ENCODE results near the gene EXOC1. TPM values are rescaled to one million over a fixed set of nuclear protein-coding genes. Genes with fewer than 3 reads are reported as not detected.

The EXOC1 gene
- polyA plus RNA-seq, 1 donor, result 38.2 TPM

DNA sequence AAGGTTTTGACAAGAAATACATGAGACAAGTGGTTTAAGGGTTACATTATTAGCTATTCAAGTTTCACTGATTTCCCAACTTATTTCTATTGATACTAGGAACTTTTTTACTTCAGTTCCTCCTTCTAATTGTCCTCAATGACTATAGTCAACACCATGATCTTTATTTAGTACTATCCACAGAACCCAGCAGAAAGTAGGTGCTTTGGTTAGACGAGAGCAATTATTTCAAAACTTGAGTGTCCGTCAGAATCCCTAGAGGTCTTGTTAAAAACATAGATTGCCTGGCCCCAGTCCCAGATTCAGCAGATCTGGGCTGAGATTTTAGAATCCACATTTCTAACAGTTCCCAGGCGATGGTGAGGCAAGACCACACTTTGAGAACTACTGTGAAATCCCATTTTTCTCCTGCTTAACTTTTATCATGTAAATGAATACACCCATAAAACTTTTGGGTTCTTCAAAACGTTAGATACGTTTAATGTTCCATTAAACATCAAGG is 17.9 kb downstream of the EXOC1 start:
- Histone ChIP-seq H3K9me3 (ENCODE audit: control insufficient read depth, low read depth, low read length) (no peaks in the 10 kb centered on the region), H3K36me3 (ENCODE audit: control insufficient read depth, insufficient read depth, low read length) (peaks cover 44% of the 10 kb centered on the region), H3K4me1 (ENCODE audit: control insufficient read depth, insufficient read depth, low read length) (no peaks in the 10 kb centered on the region), H3K4me3 (ENCODE audit: low read length) (no peak overlapping the region), H3K27ac (ENCODE audit: low read length) (no peak overlapping the region), H3K27me3 (ENCODE audit: control insufficient read depth, insufficient read depth, low read length) (no peaks in the 10 kb centered on the region)
- 86% methylated on average over 2 of the region's 5 CpGs for WGBS (ENCODE audit: insufficient coverage, low lambda C conversion rate)
- DNase-seq, result no peak

DNA sequence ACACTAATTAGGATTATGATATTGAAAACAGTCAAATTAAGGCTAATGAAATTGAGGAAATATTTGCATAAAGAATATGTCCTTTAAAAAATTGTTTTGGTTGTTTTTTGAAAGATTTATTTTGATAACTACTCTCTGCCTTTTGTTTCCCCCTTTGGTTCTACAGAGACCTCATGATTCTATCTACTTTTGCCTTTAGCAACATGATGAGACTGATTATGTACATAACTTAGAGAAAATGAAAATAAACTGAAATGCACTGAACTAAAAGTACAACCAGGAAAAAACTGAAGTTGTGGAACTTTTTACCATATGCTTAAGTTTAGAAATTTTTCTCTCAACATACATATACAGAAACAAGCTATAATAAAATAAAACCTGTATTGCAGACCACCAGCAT is 21.4 kb downstream of the EXOC1 start:
- H3K4me3 ChIP-seq (ENCODE audit: low read length), result no peak overlapping the region
- DNase-seq, result no peak
- no peaks in the 10 kb centered on the region for H3K4me1 ChIP-seq (ENCODE audit: control insufficient read depth, insufficient read depth, low read length)
- no peak overlapping the region for H3K27ac ChIP-seq (ENCODE audit: low read length)
- no peaks in the 10 kb centered on the region for H3K27me3 ChIP-seq (ENCODE audit: control insufficient read depth, insufficient read depth, low read length)
- H3K9me3 ChIP-seq (ENCODE audit: control insufficient read depth, low read depth, low read length), result no peaks in the 10 kb centered on the region
- H3K36me3 ChIP-seq (ENCODE audit: control insufficient read depth, insufficient read depth, low read length), result peaks cover 45% of the 10 kb centered on the region

DNA sequence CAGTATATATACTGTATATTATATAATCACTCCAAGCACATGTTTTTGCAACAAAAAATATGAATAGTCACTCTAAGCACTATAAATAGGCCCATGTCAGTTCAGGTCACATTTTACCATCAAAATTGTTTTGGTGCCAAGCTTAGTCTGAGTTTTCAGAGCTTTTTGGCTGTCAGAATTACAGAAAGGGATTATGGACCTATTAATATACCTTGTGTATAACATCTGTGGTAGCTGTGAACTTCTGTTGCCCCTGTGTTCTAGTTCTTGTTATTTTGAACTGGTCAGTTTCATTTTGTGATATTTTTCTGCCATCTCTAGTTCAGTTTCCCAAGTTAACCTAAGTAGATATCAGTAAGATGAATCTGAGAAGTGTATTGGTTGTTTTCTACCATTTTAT is 22.9 kb downstream of the EXOC1 start:
- Histone ChIP-seq H3K9me3 (ENCODE audit: control insufficient read depth, low read depth, low read length) (no peaks in the 10 kb centered on the region), H3K4me1 (ENCODE audit: control insufficient read depth, insufficient read depth, low read length) (no peaks in the 10 kb centered on the region), H3K27ac (ENCODE audit: low read length) (no peak overlapping the region), H3K4me3 (ENCODE audit: low read length) (no peak overlapping the region), H3K27me3 (ENCODE audit: control insufficient read depth, insufficient read depth, low read length) (no peaks in the 10 kb centered on the region), H3K36me3 (ENCODE audit: control insufficient read depth, insufficient read depth, low read length) (peaks cover 42% of the 10 kb centered on the region)
- no peak for DNase-seq

DNA sequence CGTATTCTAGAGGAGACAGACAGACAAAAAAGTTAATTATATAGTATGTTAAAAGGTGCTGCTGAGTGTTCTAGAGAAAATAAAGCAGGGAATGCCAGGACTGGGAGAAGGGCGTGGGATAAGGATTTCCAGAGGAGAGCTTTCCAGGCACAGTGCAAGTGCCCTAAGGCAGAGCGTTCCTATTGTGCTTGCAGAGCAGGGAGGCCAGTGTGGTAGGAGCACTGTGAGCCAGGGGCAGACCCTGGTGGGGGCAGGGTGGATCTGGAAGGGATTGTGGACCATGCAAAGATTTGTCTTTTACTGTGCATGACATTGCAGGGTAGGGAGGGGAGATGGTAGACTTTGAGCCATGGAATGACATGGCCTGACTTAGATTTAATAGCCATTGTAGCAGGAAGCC is 25.8 kb downstream of the EXOC1 start:
- WGBS (ENCODE audit: insufficient coverage, low lambda C conversion rate), result 100% methylated on average over 1 of the region's 3 CpGs
- Histone ChIP-seq H3K4me3 (ENCODE audit: low read length) (no peak overlapping the region), H3K27me3 (ENCODE audit: control insufficient read depth, insufficient read depth, low read length) (no peaks in the 10 kb centered on the region), H3K4me1 (ENCODE audit: control insufficient read depth, insufficient read depth, low read length) (no peaks in the 10 kb centered on the region), H3K27ac (ENCODE audit: low read length) (no peak overlapping the region), H3K36me3 (ENCODE audit: control insufficient read depth, insufficient read depth, low read length) (peaks cover 40% of the 10 kb centered on the region), H3K9me3 (ENCODE audit: control insufficient read depth, low read depth, low read length) (no peaks in the 10 kb centered on the region)
- DNase-seq, result no peak

DNA sequence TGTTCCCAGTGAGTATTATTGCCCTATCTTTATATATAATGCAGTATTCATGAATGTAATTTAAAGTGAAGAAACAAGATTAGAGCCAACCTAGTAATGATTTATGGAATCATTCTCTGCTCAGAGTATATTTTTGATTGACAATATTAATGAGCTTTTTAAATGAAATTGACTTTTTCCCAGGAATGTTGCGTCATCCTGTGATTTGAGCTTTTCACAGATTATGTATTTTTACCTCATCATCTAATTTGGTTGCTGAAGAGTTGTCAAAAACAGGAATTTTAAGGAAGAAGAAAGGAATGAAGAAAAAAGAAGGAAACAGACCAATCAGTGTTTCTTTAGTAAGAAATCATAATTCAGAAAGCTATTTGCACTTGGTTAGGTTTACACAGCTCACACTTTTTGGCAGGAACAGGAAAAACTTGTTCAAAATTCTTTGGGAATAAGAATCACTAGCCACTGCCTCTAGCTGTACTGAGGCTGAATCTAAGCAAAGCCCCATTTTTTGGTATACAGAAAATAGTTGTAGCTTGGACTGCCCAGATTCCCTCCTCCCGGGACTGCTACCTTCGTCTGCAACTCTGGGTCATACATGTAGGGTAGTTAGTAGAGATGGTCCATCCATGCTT is 27.3 kb downstream of the EXOC1 start:
- WGBS (ENCODE audit: insufficient coverage, low lambda C conversion rate), result 100% methylated on average over 1 of the region's 3 CpGs
- Histone ChIP-seq H3K36me3 (ENCODE audit: control insufficient read depth, insufficient read depth, low read length) (peaks cover 40% of the 10 kb centered on the region), H3K27me3 (ENCODE audit: control insufficient read depth, insufficient read depth, low read length) (no peaks in the 10 kb centered on the region), H3K4me1 (ENCODE audit: control insufficient read depth, insufficient read depth, low read length) (no peaks in the 10 kb centered on the region), H3K9me3 (ENCODE audit: control insufficient read depth, low read depth, low read length) (no peaks in the 10 kb centered on the region), H3K4me3 (ENCODE audit: low read length) (no peak overlapping the region), H3K27ac (ENCODE audit: low read length) (no peak overlapping the region)
- no peak for DNase-seq

DNA sequence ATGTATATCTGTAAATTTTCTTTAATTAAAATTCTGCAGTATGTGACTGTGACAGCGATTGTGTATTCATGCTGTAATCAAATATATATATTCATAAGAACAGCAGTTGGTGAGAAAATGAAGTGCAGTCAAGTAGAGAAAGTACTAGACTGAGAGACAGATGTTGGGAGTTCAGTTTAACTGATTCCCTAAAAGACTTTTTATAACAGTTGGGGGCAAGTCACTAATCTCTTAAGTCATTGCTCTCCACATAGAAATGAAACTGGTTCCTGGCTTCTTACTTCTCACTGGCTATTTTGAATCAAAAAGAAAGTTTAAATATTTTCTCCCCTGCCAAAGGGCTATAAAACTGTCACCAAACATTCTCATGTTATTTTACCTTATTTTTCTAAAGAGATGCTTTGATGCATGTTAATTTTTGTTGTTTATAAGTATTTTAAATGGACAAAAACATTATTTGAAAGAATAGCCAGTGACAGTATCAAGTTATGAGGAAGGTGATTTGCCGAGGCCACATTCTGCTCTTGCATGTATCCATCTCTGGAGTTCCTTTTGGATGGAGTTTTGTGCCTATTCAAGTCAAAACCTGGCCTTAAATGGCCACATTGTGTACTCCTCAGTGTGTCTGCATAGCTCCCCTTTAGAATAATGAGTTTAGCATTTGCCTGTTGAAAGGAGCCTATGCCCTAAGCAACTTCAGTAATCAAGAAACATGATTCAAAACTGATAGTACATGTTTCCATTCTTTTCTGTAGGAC is 30.8 kb downstream of the EXOC1 start:
- Histone ChIP-seq H3K9me3 (ENCODE audit: control insufficient read depth, low read depth, low read length) (no peaks in the 10 kb centered on the region), H3K27ac (ENCODE audit: low read length) (no peak overlapping the region), H3K4me1 (ENCODE audit: control insufficient read depth, insufficient read depth, low read length) (no peaks in the 10 kb centered on the region), H3K27me3 (ENCODE audit: control insufficient read depth, insufficient read depth, low read length) (no peaks in the 10 kb centered on the region), H3K36me3 (ENCODE audit: control insufficient read depth, insufficient read depth, low read length) (peaks cover 27% of the 10 kb centered on the region), H3K4me3 (ENCODE audit: low read length) (no peak overlapping the region)
- no CpG with 5 or more reads among the region's 2 CpGs for WGBS (ENCODE audit: insufficient coverage, low lambda C conversion rate)
- no peak for DNase-seq

DNA sequence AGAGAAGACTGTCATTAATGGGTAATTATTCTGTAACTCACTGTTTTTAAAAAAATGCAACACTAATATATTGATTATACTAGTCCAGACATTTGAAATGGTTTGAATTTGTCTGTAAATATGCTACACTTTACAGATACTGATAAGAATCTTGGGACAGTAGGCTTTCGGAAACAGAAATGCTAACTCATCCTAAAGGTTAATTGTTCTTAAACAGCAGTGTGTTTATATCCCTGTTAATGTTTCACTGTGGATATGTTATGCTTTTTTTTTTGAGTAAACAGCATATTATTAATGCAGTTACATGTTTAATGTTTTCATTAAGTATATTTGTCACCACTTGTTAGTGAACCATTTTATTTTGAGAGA is 31.4 kb downstream of the EXOC1 start:
- Histone ChIP-seq H3K27me3 (ENCODE audit: control insufficient read depth, insufficient read depth, low read length) (no peaks in the 10 kb centered on the region), H3K9me3 (ENCODE audit: control insufficient read depth, low read depth, low read length) (no peaks in the 10 kb centered on the region), H3K36me3 (ENCODE audit: control insufficient read depth, insufficient read depth, low read length) (peaks cover 29% of the 10 kb centered on the region), H3K4me3 (ENCODE audit: low read length) (no peak overlapping the region), H3K4me1 (ENCODE audit: control insufficient read depth, insufficient read depth, low read length) (no peaks in the 10 kb centered on the region), H3K27ac (ENCODE audit: low read length) (no peak overlapping the region)
- DNase-seq, result no peak
- WGBS (ENCODE audit: insufficient coverage, low lambda C conversion rate), result 67% methylated on average over 1 of the region's 1 CpG

DNA sequence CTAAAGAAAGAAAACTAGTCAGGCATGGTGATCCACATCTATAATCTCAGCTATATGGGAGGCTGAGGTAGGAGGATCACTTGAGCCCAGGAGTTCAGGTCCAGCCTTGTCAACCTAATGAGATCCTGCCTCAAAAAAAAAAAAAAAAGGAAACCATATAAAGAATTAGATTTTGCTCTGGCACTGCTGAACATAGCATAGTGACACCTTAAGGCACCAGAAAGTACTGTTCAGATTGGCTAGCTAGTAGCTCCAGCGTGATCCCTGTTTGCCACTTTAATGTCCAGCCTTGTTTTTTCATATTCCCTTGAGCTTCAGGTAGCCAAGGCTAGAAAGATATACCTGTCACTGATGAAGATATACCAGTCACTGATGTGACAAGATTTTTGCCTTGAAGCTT is 34.1 kb downstream of the EXOC1 start:
- DNase-seq, result no peak
- Histone ChIP-seq H3K27me3 (ENCODE audit: control insufficient read depth, insufficient read depth, low read length) (no peaks in the 10 kb centered on the region), H3K4me3 (ENCODE audit: low read length) (no peak overlapping the region), H3K36me3 (ENCODE audit: control insufficient read depth, insufficient read depth, low read length) (peaks cover 21% of the 10 kb centered on the region), H3K4me1 (ENCODE audit: control insufficient read depth, insufficient read depth, low read length) (no peaks in the 10 kb centered on the region), H3K9me3 (ENCODE audit: control insufficient read depth, low read depth, low read length) (no peaks in the 10 kb centered on the region), H3K27ac (ENCODE audit: low read length) (no peak overlapping the region)
- no CpG with 5 or more reads among the region's 1 CpG for WGBS (ENCODE audit: insufficient coverage, low lambda C conversion rate)

DNA sequence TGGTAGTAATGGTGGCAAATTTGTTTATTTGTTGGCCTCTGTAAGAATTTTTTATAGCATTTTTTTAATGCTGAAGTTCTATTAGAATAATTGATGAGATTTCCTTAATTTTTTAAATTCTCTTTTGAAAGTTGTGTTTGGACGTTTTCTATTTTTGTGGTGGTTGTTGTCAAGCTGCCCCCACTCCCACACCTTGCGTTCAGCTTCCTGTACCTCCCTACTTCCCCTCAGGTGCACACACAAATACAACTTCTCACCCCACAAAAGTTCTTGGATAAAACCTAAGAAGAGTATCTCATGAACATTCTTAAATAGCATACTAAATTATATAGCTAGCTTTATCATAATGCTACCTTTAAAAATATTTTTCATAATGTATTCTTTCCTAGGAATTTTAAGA is 38.7 kb downstream of the EXOC1 start:
- DNase-seq, result no peak
- no peaks in the 10 kb centered on the region for H3K4me1 ChIP-seq (ENCODE audit: control insufficient read depth, insufficient read depth, low read length)
- H3K27ac ChIP-seq (ENCODE audit: low read length), result no peak overlapping the region
- H3K4me3 ChIP-seq (ENCODE audit: low read length), result no peak overlapping the region
- whole genome bisulfite sequencing (ENCODE audit: insufficient coverage, low lambda C conversion rate), result 80% methylated on average over 1 of the region's 2 CpGs
- H3K9me3 ChIP-seq (ENCODE audit: control insufficient read depth, low read depth, low read length), result no peaks in the 10 kb centered on the region
- peaks cover 41% of the 10 kb centered on the region for H3K36me3 ChIP-seq (ENCODE audit: control insufficient read depth, insufficient read depth, low read length)
- no peaks in the 10 kb centered on the region for H3K27me3 ChIP-seq (ENCODE audit: control insufficient read depth, insufficient read depth, low read length)

DNA sequence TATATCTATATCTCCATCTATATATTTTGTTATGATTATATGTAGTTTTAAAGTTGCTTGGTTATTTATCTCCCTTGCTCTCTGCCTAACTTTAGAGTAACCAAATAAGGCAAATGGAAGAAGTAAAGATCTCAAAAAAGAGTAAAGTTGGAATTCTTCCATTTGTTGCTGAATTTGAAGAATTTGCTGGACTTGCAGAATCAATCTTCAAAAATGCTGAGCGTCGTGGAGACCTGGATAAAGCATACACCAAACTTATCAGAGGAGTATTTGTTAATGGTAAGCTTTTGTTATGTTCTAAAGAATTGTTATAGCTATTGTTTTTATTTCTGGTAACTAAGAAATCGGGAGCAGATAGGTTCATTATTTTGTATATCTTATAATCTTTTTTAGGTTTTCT is 43.2 kb downstream of the EXOC1 start:
- no peaks in the 10 kb centered on the region for H3K4me1 ChIP-seq (ENCODE audit: control insufficient read depth, insufficient read depth, low read length)
- H3K9me3 ChIP-seq (ENCODE audit: control insufficient read depth, low read depth, low read length), result no peaks in the 10 kb centered on the region
- WGBS (ENCODE audit: insufficient coverage, low lambda C conversion rate), result 100% methylated on average over 1 of the region's 3 CpGs
- no peak for DNase-seq
- peaks cover 43% of the 10 kb centered on the region for H3K36me3 ChIP-seq (ENCODE audit: control insufficient read depth, insufficient read depth, low read length)
- H3K27ac ChIP-seq (ENCODE audit: low read length), result no peak overlapping the region
- H3K4me3 ChIP-seq (ENCODE audit: low read length), result no peak overlapping the region
- no peaks in the 10 kb centered on the region for H3K27me3 ChIP-seq (ENCODE audit: control insufficient read depth, insufficient read depth, low read length)

DNA sequence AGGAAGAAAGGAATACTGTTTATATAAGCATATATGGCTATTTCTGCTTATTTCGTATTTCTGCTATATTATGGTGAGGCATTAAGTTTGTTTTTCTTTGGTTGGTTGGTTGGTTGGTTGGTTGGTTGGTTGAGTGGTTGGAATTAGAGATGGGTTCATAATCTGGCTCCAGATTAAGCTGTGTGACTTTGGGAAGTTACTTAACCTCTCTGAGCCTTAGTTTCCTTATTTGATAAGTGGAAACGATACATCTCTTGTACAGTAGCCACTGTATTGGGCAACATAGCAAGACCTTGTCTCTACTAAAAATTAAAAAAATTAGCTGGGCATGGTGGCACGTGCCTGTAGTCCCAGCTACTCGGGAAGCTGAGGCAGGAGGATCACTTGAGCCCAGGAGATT is 49.2 kb downstream of the EXOC1 start:
- peaks cover 27% of the 10 kb centered on the region for H3K36me3 ChIP-seq (ENCODE audit: control insufficient read depth, insufficient read depth, low read length)
- 95% methylated on average over 4 of the region's 4 CpGs for WGBS (ENCODE audit: insufficient coverage, low lambda C conversion rate)
- no peak overlapping the region for H3K4me3 ChIP-seq (ENCODE audit: low read length)
- no peaks in the 10 kb centered on the region for H3K4me1 ChIP-seq (ENCODE audit: control insufficient read depth, insufficient read depth, low read length)
- H3K9me3 ChIP-seq (ENCODE audit: control insufficient read depth, low read depth, low read length), result no peaks in the 10 kb centered on the region
- H3K27me3 ChIP-seq (ENCODE audit: control insufficient read depth, insufficient read depth, low read length), result no peaks in the 10 kb centered on the region
- DNase-seq, result no peak
- no peak overlapping the region for H3K27ac ChIP-seq (ENCODE audit: low read length)
